ENCODE measurements around the gene ARHGAP22. TPM values are rescaled to one million over a fixed set of nuclear protein-coding genes. Genes with fewer than 3 reads are reported as not detected.

Gene ARHGAP22
- total RNA-seq, 1 donor: 45.6 TPM

DNA sequence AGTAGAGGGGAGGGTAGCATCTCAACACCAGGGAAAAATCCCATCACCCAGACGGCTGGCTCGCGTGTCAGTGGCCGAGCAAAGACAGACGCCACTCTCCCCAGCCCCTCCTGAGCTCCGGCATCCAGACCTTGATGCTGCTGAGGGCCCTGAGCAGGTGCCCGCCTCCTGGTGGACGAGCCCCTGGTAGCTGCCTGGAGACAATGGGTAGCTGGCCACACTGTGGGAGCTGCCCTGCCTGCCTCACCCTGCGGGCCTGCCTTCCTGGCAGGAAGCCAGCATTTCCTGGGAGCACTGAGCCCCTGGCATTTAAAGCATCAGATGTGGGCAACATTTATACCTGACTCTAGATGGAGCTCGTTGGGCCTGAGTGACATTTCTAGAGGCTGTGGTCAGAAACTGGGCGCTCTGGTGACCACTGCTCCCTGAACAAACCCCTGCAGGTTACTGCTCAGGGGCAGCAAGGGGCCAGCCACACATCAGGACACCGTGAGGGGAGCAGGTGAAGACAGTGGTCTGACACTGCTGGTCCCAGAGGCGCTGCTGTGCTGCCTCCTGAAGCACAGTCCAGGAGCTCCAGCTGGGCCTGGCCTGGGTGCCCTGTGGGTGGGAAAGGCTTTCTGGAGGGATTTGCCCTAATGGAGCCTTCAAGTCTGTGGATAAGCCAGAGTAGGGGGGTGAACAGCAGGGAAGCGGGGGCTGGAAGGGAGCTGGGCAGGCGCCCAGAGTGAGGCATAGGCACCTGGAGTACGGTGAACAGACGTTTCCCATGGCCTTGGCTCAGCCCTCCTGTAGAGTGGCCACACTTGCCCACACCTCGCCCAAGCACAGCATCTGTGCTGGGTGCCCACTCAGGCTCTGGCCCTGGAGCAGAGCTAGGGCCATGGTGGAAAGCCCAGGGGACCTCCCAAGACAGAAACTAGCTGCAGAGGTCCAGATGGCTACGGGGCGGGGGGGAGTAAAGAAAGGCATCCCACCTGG is 159.7 kb downstream of the ARHGAP22 start:
- Histone ChIP-seq H2AFZ (ENCODE audit: low read length) (no peak overlapping the region), H3K27me3 (ENCODE audit: insufficient read depth, low read length) (no peaks in the 10 kb centered on the region), H3K27ac (ENCODE audit: low read depth, low read length) (no peak overlapping the region), H3K4me1 (ENCODE audit: insufficient read depth, low read length) (peaks cover 21% of the 10 kb centered on the region), H3K9me3 (ENCODE audit: low read depth, low read length) (no peaks in the 10 kb centered on the region), H4K20me1 (ENCODE audit: insufficient read depth, low read length) (peaks cover 38% of the 10 kb centered on the region), H3K79me2 (ENCODE audit: insufficient read depth, low read length) (peaks cover 39% of the 10 kb centered on the region), H3K4me2 (ENCODE audit: insufficient read depth, low read length) (no peak overlapping the region), H3K36me3 (ENCODE audit: insufficient read depth, low read length) (peaks cover 55% of the 10 kb centered on the region), H3K4me3 (ENCODE audit: insufficient read depth, low read length) (no peak overlapping the region)
- TF ChIP-seq, protein P1, sequence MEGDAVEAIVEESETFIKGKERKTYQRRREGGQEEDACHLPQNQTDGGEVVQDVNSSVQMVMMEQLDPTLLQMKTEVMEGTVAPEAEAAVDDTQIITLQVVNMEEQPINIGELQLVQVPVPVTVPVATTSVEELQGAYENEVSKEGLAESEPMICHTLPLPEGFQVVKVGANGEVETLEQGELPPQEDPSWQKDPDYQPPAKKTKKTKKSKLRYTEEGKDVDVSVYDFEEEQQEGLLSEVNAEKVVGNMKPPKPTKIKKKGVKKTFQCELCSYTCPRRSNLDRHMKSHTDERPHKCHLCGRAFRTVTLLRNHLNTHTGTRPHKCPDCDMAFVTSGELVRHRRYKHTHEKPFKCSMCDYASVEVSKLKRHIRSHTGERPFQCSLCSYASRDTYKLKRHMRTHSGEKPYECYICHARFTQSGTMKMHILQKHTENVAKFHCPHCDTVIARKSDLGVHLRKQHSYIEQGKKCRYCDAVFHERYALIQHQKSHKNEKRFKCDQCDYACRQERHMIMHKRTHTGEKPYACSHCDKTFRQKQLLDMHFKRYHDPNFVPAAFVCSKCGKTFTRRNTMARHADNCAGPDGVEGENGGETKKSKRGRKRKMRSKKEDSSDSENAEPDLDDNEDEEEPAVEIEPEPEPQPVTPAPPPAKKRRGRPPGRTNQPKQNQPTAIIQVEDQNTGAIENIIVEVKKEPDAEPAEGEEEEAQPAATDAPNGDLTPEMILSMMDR (IDR thresholded peaks at IDR 0.05; ENCODE audit: extremely low read depth, low read depth, low read length): no peak
- DNase-seq (ENCODE audit: insufficient read length, low spot score, missing footprints): peak; percentile 69

DNA sequence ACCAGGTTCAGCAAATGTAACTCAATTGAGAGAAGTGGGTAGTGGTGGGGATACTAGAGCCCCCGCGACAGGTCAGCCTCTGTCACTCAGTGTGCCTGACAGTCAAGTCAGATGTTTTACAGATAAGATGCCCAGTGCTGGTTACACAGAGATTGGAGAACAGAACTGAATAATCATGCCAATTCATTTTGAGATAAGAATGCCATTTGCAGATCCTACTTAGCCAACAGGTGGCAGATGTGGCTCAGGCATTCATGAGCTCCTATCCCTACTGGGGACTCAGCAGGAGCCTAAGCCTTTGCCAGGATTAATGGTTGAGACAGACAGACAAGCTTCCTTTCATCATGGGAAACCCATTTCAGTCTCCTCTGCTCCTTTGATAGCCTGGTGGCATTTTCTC is 160.6 kb downstream of the ARHGAP22 start:
- Histone ChIP-seq H3K79me2 (ENCODE audit: insufficient read depth, low read length) (peaks cover 30% of the 10 kb centered on the region), H3K27me3 (ENCODE audit: insufficient read depth, low read length) (no peaks in the 10 kb centered on the region), H3K4me2 (ENCODE audit: insufficient read depth, low read length) (no peak overlapping the region), H3K36me3 (ENCODE audit: insufficient read depth, low read length) (peaks cover 48% of the 10 kb centered on the region), H3K4me3 (ENCODE audit: insufficient read depth, low read length) (no peak overlapping the region), H2AFZ (ENCODE audit: low read length) (no peak overlapping the region), H3K27ac (ENCODE audit: low read depth, low read length) (no peak overlapping the region), H3K4me1 (ENCODE audit: insufficient read depth, low read length) (peaks cover 25% of the 10 kb centered on the region), H3K9me3 (ENCODE audit: low read depth, low read length) (no peaks in the 10 kb centered on the region), H4K20me1 (ENCODE audit: insufficient read depth, low read length) (peaks cover 32% of the 10 kb centered on the region)
- TF ChIP-seq, protein P1 (IDR thresholded peaks at IDR 0.05; ENCODE audit: extremely low read depth, low read depth, low read length): peak; percentile 29
- DNase-seq (ENCODE audit: insufficient read length, low spot score, missing footprints): peak; percentile 34

DNA sequence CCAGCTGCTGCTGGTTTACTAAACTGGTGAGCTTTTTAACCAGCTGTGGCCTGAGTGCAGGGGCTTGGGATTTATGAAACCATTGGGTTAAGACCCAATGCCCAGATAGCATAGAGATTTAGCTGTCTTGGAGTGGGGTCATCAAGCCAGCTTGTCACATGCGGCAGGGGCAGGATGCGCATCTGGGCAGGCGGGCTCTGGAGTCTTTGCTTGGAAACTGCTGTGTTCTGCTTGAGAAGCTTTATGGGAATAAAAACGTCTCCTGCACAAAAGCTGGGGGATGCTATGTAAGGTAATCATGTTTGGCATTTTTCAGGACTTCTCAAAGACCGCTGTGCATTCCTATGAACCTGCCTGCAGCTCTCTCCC is 162.1 kb downstream of the ARHGAP22 start:
- no peaks in the 10 kb centered on the region for H3K9me3 ChIP-seq (ENCODE audit: low read depth, low read length)
- TF ChIP-seq, protein P1 (IDR thresholded peaks at IDR 0.05; ENCODE audit: extremely low read depth, low read depth, low read length): no peak
- peaks cover 23% of the 10 kb centered on the region for H3K4me1 ChIP-seq (ENCODE audit: insufficient read depth, low read length)
- no peak overlapping the region for H3K4me2 ChIP-seq (ENCODE audit: insufficient read depth, low read length)
- no peak for DNase-seq (ENCODE audit: insufficient read length, low spot score, missing footprints)
- no peak overlapping the region for H3K4me3 ChIP-seq (ENCODE audit: insufficient read depth, low read length)
- no peaks in the 10 kb centered on the region for H3K27me3 ChIP-seq (ENCODE audit: insufficient read depth, low read length)
- peaks cover 19% of the 10 kb centered on the region for H4K20me1 ChIP-seq (ENCODE audit: insufficient read depth, low read length)
- no peak overlapping the region for H2AFZ ChIP-seq (ENCODE audit: low read length)
- peaks cover 16% of the 10 kb centered on the region for H3K79me2 ChIP-seq (ENCODE audit: insufficient read depth, low read length)
- H3K36me3 ChIP-seq (ENCODE audit: insufficient read depth, low read length): peaks cover 42% of the 10 kb centered on the region
- H3K27ac ChIP-seq (ENCODE audit: low read depth, low read length): no peak overlapping the region

- no peak overlapping the region for H3K27ac ChIP-seq (ENCODE audit: low read depth, low read length)
- peaks cover 38% of the 10 kb centered on the region for H3K36me3 ChIP-seq (ENCODE audit: insufficient read depth, low read length)
- no peaks in the 10 kb centered on the region for H3K27me3 ChIP-seq (ENCODE audit: insufficient read depth, low read length)
- peak; percentile 70 for DNase-seq (ENCODE audit: insufficient read length, low spot score, missing footprints)
- H3K4me1 ChIP-seq (ENCODE audit: insufficient read depth, low read length): peaks cover 23% of the 10 kb centered on the region
- no peak overlapping the region for H3K4me3 ChIP-seq (ENCODE audit: insufficient read depth, low read length)
- no peak overlapping the region for H2AFZ ChIP-seq (ENCODE audit: low read length)
- peaks cover 11% of the 10 kb centered on the region for H3K79me2 ChIP-seq (ENCODE audit: insufficient read depth, low read length)
- no peaks in the 10 kb centered on the region for H3K9me3 ChIP-seq (ENCODE audit: low read depth, low read length)
- H3K4me2 ChIP-seq (ENCODE audit: insufficient read depth, low read length): no peak overlapping the region
- peaks cover 15% of the 10 kb centered on the region for H4K20me1 ChIP-seq (ENCODE audit: insufficient read depth, low read length)
- TF ChIP-seq, protein P1 (IDR thresholded peaks at IDR 0.05; ENCODE audit: extremely low read depth, low read depth, low read length): no peak
Measured at GRCh38 chr10:48442090-48442808, 162.6 kb downstream of the ARHGAP22 start.
